HG03175 (cell line): ENCODE results near the gene COBLL1.

Experiments used
- ATAC-seq: cut with Tn5 transposase; IDR thresholded peaks from one replicate; pipeline ENCODE4 v1.9.1; 2021; ENCODE audit warnings: mild to moderate bottlenecking, moderate library complexity; ENCODE audit not compliant: unreplicated experiment

The COBLL1 gene

GRCh38 chr2:164823126-164823525 lies 18.5 kb downstream of the COBLL1 start:
- no peak for ATAC-seq

- no peak for ATAC-seq
Observed at GRCh38 chr2:164821338-164821737, 20.3 kb downstream of the COBLL1 start.

DNA sequence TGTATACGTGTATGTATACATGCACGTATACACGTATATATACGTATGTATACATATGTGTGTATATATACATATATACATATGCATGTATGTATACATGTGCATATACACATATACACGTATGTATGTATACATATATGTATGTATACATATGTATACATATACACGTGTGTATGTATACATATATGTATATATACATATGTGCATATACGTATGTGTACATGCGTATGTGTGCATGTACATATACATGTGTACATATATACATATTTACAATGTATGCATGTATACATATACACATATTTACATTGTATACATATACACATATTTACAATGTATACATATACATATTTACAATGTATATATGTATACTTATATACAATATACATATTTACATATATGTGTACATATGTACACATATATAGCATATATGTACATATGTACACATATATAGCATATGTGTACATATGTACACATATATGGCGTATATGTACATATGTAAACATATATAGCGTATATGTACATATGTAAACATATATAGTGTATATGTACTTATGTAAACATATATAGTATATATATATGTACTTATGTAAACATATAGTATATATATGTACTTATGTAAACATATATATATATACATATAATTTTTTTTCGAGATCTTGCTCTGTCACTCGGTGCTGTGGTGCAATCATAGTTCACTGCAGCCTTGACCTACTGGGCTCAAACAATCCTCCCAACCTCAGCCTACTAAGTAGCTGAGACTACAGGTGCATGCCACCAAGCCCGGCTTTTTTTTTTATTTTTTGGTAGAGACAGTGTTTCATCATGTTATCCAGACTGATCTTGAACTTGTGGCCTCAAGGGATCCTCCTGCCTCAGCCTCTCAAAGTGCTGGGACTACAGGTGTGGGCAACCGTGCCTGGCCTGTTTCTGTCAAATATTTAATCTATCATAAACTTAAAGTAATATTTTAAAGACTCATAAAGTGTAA lies 23.2 kb downstream of the COBLL1 start:
- no peak for ATAC-seq

GRCh38 chr2:164816900-164817299 lies 24.7 kb downstream of the COBLL1 start:
- no peak for ATAC-seq

GRCh38 chr2:164816046-164816445 lies 25.6 kb downstream of the COBLL1 start:
- no peak for ATAC-seq

GRCh38 chr2:164815071-164815793 lies 26.4 kb downstream of the COBLL1 start:
- ATAC-seq: no peak

DNA sequence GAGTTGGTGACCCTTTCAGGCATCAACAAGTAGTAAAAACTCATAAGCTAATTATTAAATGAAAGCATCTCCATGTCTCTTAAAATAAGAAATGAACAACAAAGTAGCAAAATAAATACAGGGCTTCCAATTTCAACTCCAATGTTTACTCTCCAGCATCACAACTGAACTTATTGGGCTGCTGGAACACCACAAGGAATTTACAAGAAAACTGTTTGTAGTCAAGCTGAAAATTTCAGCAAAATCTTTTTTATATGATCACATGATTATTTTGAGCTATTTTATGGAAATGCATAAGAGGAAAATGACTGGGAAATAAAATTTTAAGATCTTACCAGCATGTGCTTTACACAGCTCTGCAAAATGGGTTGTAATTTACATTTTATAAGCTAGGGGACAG lies 28.1 kb downstream of the COBLL1 start:
- ATAC-seq: no peak

DNA sequence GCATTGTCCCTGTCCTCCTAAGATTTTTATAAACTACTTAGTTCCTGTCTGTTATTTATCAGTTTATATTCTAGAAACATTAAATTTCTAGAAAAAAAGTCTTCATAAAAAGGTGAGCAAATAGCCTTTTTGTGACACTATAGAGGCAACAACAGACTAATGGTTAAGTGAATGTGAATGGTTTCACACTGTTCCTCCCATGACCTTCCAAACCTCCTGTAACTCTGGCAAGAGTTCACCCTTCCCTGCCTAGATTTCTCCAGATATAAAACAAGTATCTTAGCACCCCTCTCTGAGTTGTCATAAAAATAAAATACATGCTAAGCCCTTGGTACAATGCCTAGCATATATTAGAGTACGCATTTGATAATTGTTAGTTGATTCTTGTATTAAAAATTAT lies 29.2 kb downstream of the COBLL1 start:
- no peak for ATAC-seq

GRCh38 chr2:164811819-164812218 lies 29.8 kb downstream of the COBLL1 start:
- no peak for ATAC-seq

DNA sequence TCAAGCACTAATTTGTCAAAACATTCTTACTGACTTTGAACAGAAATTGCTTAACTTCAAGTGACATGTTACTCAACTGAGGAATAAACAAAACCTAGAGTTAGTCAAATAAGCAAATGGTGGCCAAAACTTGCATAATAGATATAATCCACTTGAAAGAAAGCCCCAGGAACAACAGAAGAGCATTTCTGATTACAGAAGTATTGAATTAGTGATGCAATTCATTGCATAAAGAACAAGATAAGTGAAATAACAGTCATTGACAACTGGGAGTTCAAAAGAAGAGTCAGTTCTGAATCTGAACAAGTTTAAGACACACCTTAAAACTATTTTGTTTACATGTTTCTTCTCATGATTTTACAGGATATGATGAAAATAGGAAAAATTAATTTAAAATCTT lies 30.8 kb downstream of the COBLL1 start:
- no peak for ATAC-seq

DNA sequence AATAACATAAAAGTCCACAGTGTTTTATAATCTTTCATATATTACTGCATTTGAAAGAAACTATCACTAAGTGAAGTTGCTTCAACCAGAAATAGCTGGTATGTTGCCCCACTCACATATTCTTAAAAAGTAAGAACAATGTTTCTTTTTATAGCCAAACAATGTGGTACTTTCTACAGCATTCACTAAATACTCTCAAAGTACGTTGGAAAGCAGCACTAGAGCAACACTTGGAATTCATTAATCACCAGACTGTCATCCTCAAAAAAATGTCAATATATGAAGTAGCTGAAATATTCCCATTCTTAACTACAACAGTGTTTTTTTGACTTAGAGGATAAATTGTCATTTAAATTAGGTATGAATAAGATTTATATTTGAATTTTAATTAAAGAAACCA lies 32.8 kb downstream of the COBLL1 start:
- no peak for ATAC-seq

DNA sequence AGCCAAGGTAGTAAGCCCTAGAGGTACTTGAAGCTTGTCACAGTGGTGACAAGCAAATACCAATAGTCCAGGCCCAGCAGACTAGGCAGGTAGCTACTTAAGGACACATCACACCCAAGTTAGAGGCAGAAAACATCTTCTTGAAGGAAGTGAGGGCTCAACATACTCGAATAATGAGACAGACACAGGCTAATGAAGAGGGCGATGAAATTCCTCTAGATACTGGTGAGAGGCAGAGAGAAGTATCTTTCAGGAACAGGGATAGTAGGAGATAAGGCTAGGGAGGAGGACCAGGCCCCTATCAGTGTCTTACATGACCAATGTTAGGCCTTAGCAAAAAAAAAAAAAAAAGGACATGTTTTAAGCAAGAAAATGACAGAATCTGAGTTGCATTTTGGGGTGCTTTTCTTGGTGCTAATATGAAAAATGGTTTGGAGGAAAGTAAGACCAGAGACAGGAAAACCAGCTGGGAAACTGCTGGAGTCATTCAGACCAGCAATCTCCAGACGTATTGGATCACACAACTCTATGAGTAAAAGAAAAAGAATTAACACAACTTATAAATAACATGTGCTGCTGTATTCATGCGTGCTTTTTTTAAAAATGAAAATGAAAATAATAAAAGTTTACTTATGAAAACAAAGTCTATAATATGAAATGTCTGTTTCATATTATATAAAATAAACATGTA lies 37.7 kb downstream of the COBLL1 start:
- no peak for ATAC-seq

- ATAC-seq: no peak
Observed at GRCh38 chr2:164802095-164802707, 39.4 kb downstream of the COBLL1 start.

- no peak for ATAC-seq
Observed at GRCh38 chr2:164800572-164800971, 41.1 kb downstream of the COBLL1 start.

- no peak for ATAC-seq
Observed at GRCh38 chr2:164797627-164798026, 44.0 kb downstream of the COBLL1 start.

GRCh38 chr2:164796999-164797398 lies 44.6 kb downstream of the COBLL1 start:
- no peak for ATAC-seq

GRCh38 chr2:164794432-164795231 lies 47.0 kb downstream of the COBLL1 start:
- no peak for ATAC-seq

DNA sequence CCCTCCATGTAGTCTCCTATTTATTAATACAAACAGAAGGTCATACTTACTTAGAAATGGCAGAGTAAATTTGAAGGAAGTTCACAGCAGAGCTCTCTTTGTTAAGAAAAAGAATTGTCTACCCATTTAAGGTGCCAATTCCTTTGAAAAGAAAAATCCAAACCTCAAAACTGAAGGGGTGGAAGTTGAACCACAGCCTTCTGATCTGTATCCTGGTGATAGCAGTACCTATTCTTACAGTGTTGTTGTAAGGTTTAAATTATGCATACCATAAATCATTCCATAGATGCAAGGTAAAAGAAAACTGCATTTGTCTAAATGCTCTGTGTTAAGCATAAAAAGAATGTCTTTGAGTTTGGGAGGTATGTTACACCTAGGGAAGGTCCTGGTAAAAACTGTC lies 47.6 kb downstream of the COBLL1 start:
- ATAC-seq: no peak

DNA sequence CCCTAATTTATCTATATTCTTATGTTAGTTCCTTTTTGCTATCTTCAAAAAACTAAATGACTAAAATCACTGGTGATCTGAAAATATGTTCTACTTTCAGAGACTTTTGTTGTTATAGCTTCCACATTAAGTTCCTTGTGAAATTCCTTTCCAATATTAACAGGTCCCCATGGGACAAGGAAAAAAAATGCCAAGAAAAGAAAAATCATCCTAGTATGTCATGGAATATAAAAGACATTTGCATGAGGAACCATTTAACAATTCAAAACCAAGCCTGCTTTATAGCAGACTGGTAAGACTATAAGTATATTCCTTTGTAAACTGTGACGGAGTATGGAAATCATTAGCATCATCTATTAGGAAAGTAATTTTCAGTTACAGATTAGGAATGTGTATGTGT lies 48.1 kb downstream of the COBLL1 start:
- no peak for ATAC-seq
